Muscle of leg (tissue), 11 donors: ENCODE data around the gene SLC45A3. TPM values are rescaled to one million over a fixed set of nuclear protein-coding genes. Genes with fewer than 3 reads are reported as not detected.

ENCODE experiments used
- DNase-seq: peaks from one replicate; pipeline ENCODE4 v3.0.0; 2013
- H3K27ac ChIP-seq: one replicate; pipeline ENCODE4 v1.5.1; 2013; ENCODE audit warnings: mild to moderate bottlenecking, low read length, control low read depth
- H3K27me3 ChIP-seq: one replicate; pipeline ENCODE4 v1.6.1; 2013; ENCODE audit warnings: low read length; ENCODE audit not compliant: control insufficient read depth, insufficient read depth
- H3K36me3 ChIP-seq: one replicate; pipeline ENCODE4 v1.6.1; 2013; ENCODE audit warnings: low read length; ENCODE audit not compliant: control insufficient read depth, insufficient read depth
- H3K4me1 ChIP-seq: one replicate; pipeline ENCODE4 v1.6.1; 2013; ENCODE audit warnings: low read length; ENCODE audit not compliant: control insufficient read depth, insufficient read depth
- H3K4me3 ChIP-seq: one replicate; pipeline ENCODE4 v1.5.1; 2013; ENCODE audit warnings: low read length, control low read depth
- H3K9me3 ChIP-seq: replicated peaks from 2 replicates; pipeline ENCODE4 v1.6.1; 2013; ENCODE audit warnings: low read depth, low read length; ENCODE audit not compliant: control insufficient read depth
- WGBS: methylation state at CpG from one replicate; pipeline ENCODE4 v1.1.5; 2013; ENCODE audit warnings: missing lambda C conversion rate; ENCODE audit not compliant: insufficient coverage; 5-methylcytosine and 5-hydroxymethylcytosine counted together
- polyA plus RNA-seq, 8 donors: library from polyadenylated mRNA; unstranded; fragments of 120-200 nt; gene quantifications; one replicate each; pipeline versions ENCODE4 v1.2.1 to v1.2.3, GENCODE V29; 2013; ENCODE audit warnings: inconsistent platforms in 1 of 8, low replicate concordance in 1 of 8; ENCODE audit not compliant: insufficient read length in 8 of 8, insufficient read depth in 1 of 8
- total RNA-seq: library from RNA; stranded (reverse); fragments of 120-200 nt; gene quantifications from one replicate; pipeline ENCODE4 v1.2.4, GENCODE V29; 2013

The SLC45A3 gene
- total and polyA plus RNA-seq, 9 donors, result 2.0 to 3.8 (median 2.6) TPM

- Histone ChIP-seq H3K4me3 (no peak overlapping the region), H3K36me3 (peaks cover 28% of the 10 kb centered on the region)
These were observed 68.2 kb downstream of the SLC45A3 start for GRCh38 chr1:205612104-205612503.

GRCh38 chr1:205610901-205611466 is 69.3 kb downstream of the SLC45A3 start:
- H3K27ac ChIP-seq, result no peak overlapping the region
- H3K4me3 ChIP-seq, result no peak overlapping the region
- H3K36me3 ChIP-seq, result peaks cover 28% of the 10 kb centered on the region
- H3K4me1 ChIP-seq, result no peaks in the 10 kb centered on the region
- DNase-seq, result no peak
- WGBS, result 86% methylated on average over 2 of the region's 3 CpGs
- H3K27me3 ChIP-seq, result no peaks in the 10 kb centered on the region
- H3K9me3 ChIP-seq, result no peaks in the 10 kb centered on the region

More at GRCh38 chr1:205612104-205612503, 68.2 kb downstream of the SLC45A3 start:
- Histone ChIP-seq H3K27ac (no peak overlapping the region), H3K9me3 (no peaks in the 10 kb centered on the region), H3K4me1 (no peaks in the 10 kb centered on the region), H3K27me3 (no peaks in the 10 kb centered on the region)
- DNase-seq, result no peak
- WGBS, result no CpG with 5 or more reads among the region's 3 CpGs

DNA sequence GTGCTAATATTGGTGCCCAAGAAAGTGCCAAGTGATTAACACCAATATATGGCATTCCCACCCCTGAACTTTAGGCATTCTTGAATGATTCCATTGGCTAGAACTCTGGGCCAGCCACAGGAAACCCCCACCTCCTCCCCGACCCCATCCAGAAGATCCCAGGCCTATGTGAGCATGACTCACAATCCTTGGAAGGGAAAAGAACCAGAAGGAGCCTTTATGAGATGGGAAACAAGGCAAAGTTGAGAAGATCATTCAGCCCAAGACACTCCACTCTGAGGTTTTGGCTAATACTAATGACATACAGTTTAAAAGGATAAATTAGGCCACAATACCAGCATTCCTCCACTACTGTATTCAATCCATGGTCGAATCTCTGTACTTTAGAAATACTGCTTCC is 70.3 kb downstream of the SLC45A3 start:
- peaks cover 23% of the 10 kb centered on the region for H3K36me3 ChIP-seq
- DNase-seq, result no peak
- H3K4me3 ChIP-seq, result no peak overlapping the region
- no peaks in the 10 kb centered on the region for H3K9me3 ChIP-seq
- H3K27ac ChIP-seq, result no peak overlapping the region
- no CpG with 5 or more reads among the region's 2 CpGs for WGBS
- no peaks in the 10 kb centered on the region for H3K4me1 ChIP-seq
- H3K27me3 ChIP-seq, result no peaks in the 10 kb centered on the region

Other genes with a start within 250 kb of the SLC45A3 start
- not detected for gene BLACAT1, start 224.5 kb downstream of the SLC45A3 start, total RNA-seq
- gene BLACAT1, start 224.5 kb downstream of the SLC45A3 start, polyA plus RNA-seq, result under 1 TPM in 2 of 8 donors, not detected in 6; 0.10 TPM
- gene CDK18, start 175.8 kb downstream of the SLC45A3 start, total RNA-seq, result 3.1 TPM
- 10 to 100 TPM in 5 of 8 donors, 1 to 10 TPM in 3; 5.9 to 18.8 (median 11.8) TPM for gene CDK18, start 175.8 kb downstream of the SLC45A3 start, polyA plus RNA-seq
- gene ELK4, start 48.5 kb downstream of the SLC45A3 start, total RNA-seq, result 17.6 TPM
- 10 to 100 TPM; 11.8 to 19.4 (median 15.3) TPM for gene ELK4, start 48.5 kb downstream of the SLC45A3 start, polyA plus RNA-seq
- 200 TPM for gene NUCKS1, start 69.7 kb upstream of the SLC45A3 start, total RNA-seq
- 100 to 1,000 TPM; 160 to 284 (median 247) TPM for gene NUCKS1, start 69.7 kb upstream of the SLC45A3 start, polyA plus RNA-seq
- 3.0 TPM for gene RAB29, start 95.0 kb upstream of the SLC45A3 start, total RNA-seq
- gene RAB29, start 95.0 kb upstream of the SLC45A3 start, polyA plus RNA-seq, result 1 to 10 TPM; 3.0 to 8.6 (median 3.8) TPM
- 15.0 TPM for gene SLC41A1, start 132.7 kb upstream of the SLC45A3 start, total RNA-seq
- 10 to 100 TPM; 26.7 to 32.8 (median 29.3) TPM for gene SLC41A1, start 132.7 kb upstream of the SLC45A3 start, polyA plus RNA-seq
- 0.09 TPM for gene PM20D1, start 169.6 kb upstream of the SLC45A3 start, total RNA-seq
- under 1 TPM in 5 of 8 donors, not detected in 3; 0.06 to 0.16 (median 0.09) TPM for gene PM20D1, start 169.6 kb upstream of the SLC45A3 start, polyA plus RNA-seq